Measurements from ENCODE around the gene SVOPL.

SVOPL gene

DNA sequence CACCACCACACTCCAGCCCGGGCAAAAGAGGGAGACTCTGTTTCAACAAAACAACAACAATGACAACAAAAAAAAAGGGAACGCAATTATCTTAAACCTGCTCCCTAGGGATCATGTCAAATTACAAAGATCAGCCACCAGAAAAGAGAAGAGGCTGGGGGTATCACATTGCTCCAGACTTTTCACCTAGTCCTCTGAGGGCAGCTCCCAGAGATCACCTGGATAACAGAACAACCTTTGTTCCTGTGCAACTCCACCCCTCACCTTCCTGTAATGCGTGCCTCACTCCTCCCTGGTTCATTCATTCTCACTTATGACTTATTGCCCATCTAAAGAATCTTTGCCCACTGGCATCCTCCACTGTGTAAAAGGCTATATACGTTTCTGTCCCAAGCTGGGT lies 31.8 kb downstream of the SVOPL start:
- Histone ChIP-seq H3K36me3 (replicated peaks; ENCODE audit: insufficient read depth, low read length) (no peaks in the 10 kb centered on the region), H3K9me3 (replicated peaks; ENCODE audit: insufficient read depth, low read length) (no peaks in the 10 kb centered on the region), H3K27ac (ENCODE audit: low read length) (no peak overlapping the region), H3K4me1 (ENCODE audit: low read length) (no peaks in the 10 kb centered on the region), H4K20me1 (ENCODE audit: insufficient read depth, low read length) (no peaks in the 10 kb centered on the region), H3K27me3 (replicated peaks; ENCODE audit: insufficient read depth, low read length) (no peaks in the 10 kb centered on the region), H2AFZ (ENCODE audit: low read length) (no peak overlapping the region), H3K9me2 (replicated peaks; ENCODE audit: insufficient read depth, low read length) (no peaks in the 10 kb centered on the region), H3K9ac (ENCODE audit: low read length) (no peak overlapping the region), H3K4me2 (ENCODE audit: low read depth, low read length) (no peak overlapping the region), H3K4me3 (ENCODE audit: low read length) (no peak overlapping the region), H3K79me2 (ENCODE audit: low read length) (no peaks in the 10 kb centered on the region), H3F3A (ENCODE audit: insufficient read depth, low read length) (no peaks in the 10 kb centered on the region)
- TF ChIP-seq CTCF (IDR thresholded peaks at IDR 0.05; ENCODE audit: low read length) (no peak), EZH2 (optimal IDR thresholded peaks at IDR 0.05; ENCODE audit: low read depth, low read length) (no peak), EZH2phosphoT487 (IDR thresholded peaks at IDR 0.05; ENCODE audit: low read length) (no peak)
- DNase-seq = no peak

DNA sequence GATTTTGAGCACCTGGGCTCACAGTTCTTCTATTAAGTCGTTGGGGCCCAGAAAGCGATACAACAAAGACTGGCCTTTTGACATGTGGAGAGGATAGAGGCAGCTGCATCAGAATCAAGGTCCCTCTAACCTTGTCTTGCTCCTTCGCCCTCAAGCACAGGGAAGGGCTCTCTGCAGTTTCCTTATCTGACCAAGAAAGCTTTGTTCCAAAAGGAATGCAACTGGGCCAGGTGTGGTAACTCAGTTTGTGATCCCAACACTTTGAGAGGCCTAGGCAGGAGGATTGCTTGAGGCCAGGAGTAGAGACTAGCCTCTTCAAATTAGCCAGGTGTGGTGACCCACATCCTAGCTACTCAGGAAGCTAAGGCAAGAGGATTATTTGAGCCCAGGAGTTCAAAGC lies 32.2 kb downstream of the SVOPL start:
- Histone ChIP-seq H4K20me1 (ENCODE audit: insufficient read depth, low read length) (no peaks in the 10 kb centered on the region), H3F3A (ENCODE audit: insufficient read depth, low read length) (no peaks in the 10 kb centered on the region), H3K9me3 (replicated peaks; ENCODE audit: insufficient read depth, low read length) (no peaks in the 10 kb centered on the region), H3K79me2 (ENCODE audit: low read length) (no peaks in the 10 kb centered on the region), H3K27ac (ENCODE audit: low read length) (no peak overlapping the region), H2AFZ (ENCODE audit: low read length) (no peak overlapping the region), H3K4me2 (ENCODE audit: low read depth, low read length) (no peak overlapping the region), H3K4me1 (ENCODE audit: low read length) (no peaks in the 10 kb centered on the region), H3K36me3 (replicated peaks; ENCODE audit: insufficient read depth, low read length) (no peaks in the 10 kb centered on the region), H3K4me3 (ENCODE audit: low read length) (no peak overlapping the region), H3K9me2 (replicated peaks; ENCODE audit: insufficient read depth, low read length) (no peaks in the 10 kb centered on the region), H3K9ac (ENCODE audit: low read length) (no peak overlapping the region), H3K27me3 (replicated peaks; ENCODE audit: insufficient read depth, low read length) (no peaks in the 10 kb centered on the region)
- DNase-seq = no peak
- TF ChIP-seq EZH2phosphoT487 (IDR thresholded peaks at IDR 0.05; ENCODE audit: low read length) (no peak), CTCF (IDR thresholded peaks at IDR 0.05; ENCODE audit: low read length) (no peak), EZH2 (optimal IDR thresholded peaks at IDR 0.05; ENCODE audit: low read depth, low read length) (no peak)

DNA sequence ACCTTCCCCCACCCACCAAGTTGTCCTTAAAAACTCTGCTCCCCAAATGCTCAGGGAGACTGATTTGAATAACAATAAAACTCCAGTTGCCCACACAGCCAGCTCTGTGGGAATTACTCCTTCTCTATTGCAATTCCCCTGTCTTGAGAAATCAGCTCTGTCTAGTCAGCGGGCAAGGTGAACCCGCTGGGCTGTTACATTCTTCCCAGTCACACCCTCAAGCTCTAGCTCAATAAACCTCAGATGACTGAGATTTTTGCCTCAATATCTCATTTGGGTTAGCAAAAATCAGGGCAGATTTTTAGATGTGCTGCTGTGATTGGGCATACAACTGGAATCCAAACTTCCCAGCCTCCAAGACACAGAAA lies 32.9 kb downstream of the SVOPL start:
- Histone ChIP-seq H3K27me3 (replicated peaks; ENCODE audit: insufficient read depth, low read length) (no peaks in the 10 kb centered on the region), H3K79me2 (ENCODE audit: low read length) (no peaks in the 10 kb centered on the region), H2AFZ (ENCODE audit: low read length) (no peak overlapping the region), H3K4me3 (ENCODE audit: low read length) (no peak overlapping the region), H3F3A (ENCODE audit: insufficient read depth, low read length) (no peaks in the 10 kb centered on the region), H3K9ac (ENCODE audit: low read length) (no peak overlapping the region), H3K9me2 (replicated peaks; ENCODE audit: insufficient read depth, low read length) (no peaks in the 10 kb centered on the region), H3K4me2 (ENCODE audit: low read depth, low read length) (no peak overlapping the region), H4K20me1 (ENCODE audit: insufficient read depth, low read length) (no peaks in the 10 kb centered on the region), H3K36me3 (replicated peaks; ENCODE audit: insufficient read depth, low read length) (no peaks in the 10 kb centered on the region), H3K27ac (ENCODE audit: low read length) (no peak overlapping the region), H3K9me3 (replicated peaks; ENCODE audit: insufficient read depth, low read length) (no peaks in the 10 kb centered on the region), H3K4me1 (ENCODE audit: low read length) (no peaks in the 10 kb centered on the region)
- DNase-seq = no peak
- TF ChIP-seq EZH2 (optimal IDR thresholded peaks at IDR 0.05; ENCODE audit: low read depth, low read length) (no peak), CTCF (IDR thresholded peaks at IDR 0.05; ENCODE audit: low read length) (no peak), EZH2phosphoT487 (IDR thresholded peaks at IDR 0.05; ENCODE audit: low read length) (no peak)

Data from MM.1S (cell line).